Measurements from ENCODE around the gene AMOTL1. TPM values are rescaled to one million over a fixed set of nuclear protein-coding genes. Genes with fewer than 3 reads are reported as not detected.

Gene AMOTL1
- total and polyA plus RNA-seq, 4 donors = 7.4 to 68.5 (median 27.3) TPM

- ATAC-seq (ENCODE audit: insufficient read depth, low FRiP score) (no peak), DNase-seq (no peak)
- no peak overlapping the region for H3K9ac ChIP-seq (ENCODE audit: insufficient read depth in 1 of 2, low read length in 2 of 2)
- H3K27me3 ChIP-seq (ENCODE audit: control insufficient read depth in 3 of 3, insufficient read depth in 3 of 3, low read length in 2 of 3) = no peaks in the 10 kb centered on the region
- no peaks in the 10 kb centered on the region for H3K9me3 ChIP-seq (ENCODE audit: control insufficient read depth in 4 of 4, insufficient read depth in 3 of 4, low read length in 3 of 4)
- no peak overlapping the region for H3K4me3 ChIP-seq
- H3K36me3 ChIP-seq (ENCODE audit: control insufficient read depth in 4 of 4, insufficient read depth in 4 of 4, low read length in 4 of 4) = peaks cover 0 to 29% (median 23%) of the 10 kb centered on the region in 4 donors
- H3K27ac ChIP-seq (ENCODE audit: low read depth in 1 of 2, low read length in 1 of 2) = no peak overlapping the region
- H3K4me1 ChIP-seq (ENCODE audit: control insufficient read depth in 5 of 5, insufficient read depth in 5 of 5, low read length in 5 of 5) = peaks cover 0 to 7% (median 0%) of the 10 kb centered on the region in 5 donors
- TF ChIP-seq CTCF (IDR thresholded peaks at IDR 0.05; ENCODE audit: control extremely low read depth, extremely low read depth) = no peak
- WGBS, 2 donors = 83 to 87% methylated on average over 5 of the region's 5 CpGs
These were observed 34.3 kb downstream of the AMOTL1 start for GRCh38 chr11:94802501-94802900.

GRCh38 chr11:94803491-94803890, 35.3 kb downstream of the AMOTL1 start:
- Histone ChIP-seq H3K9ac (ENCODE audit: insufficient read depth in 1 of 2, low read length in 2 of 2) (no peak overlapping the region), H3K27me3 (ENCODE audit: control insufficient read depth in 3 of 3, insufficient read depth in 3 of 3, low read length in 2 of 3) (no peaks in the 10 kb centered on the region), H3K4me3 (no peak overlapping the region), H3K36me3 (ENCODE audit: control insufficient read depth in 4 of 4, insufficient read depth in 4 of 4, low read length in 4 of 4) (peaks cover 0 to 27% (median 24%) of the 10 kb centered on the region in 4 donors), H3K27ac (ENCODE audit: low read depth in 1 of 2, low read length in 1 of 2) (no peak overlapping the region), H3K9me3 (ENCODE audit: control insufficient read depth in 4 of 4, insufficient read depth in 3 of 4, low read length in 3 of 4) (no peaks in the 10 kb centered on the region), H3K4me1 (ENCODE audit: control insufficient read depth in 5 of 5, insufficient read depth in 5 of 5, low read length in 5 of 5) (peaks cover 0 to 7% (median 0%) of the 10 kb centered on the region in 5 donors)
- TF ChIP-seq CTCF (IDR thresholded peaks at IDR 0.05; ENCODE audit: control extremely low read depth, extremely low read depth) = no peak
- no peak for ATAC-seq (ENCODE audit: insufficient read depth, low FRiP score)
- DNase-seq = no peak

GRCh38 chr11:94804874-94805273, 36.7 kb downstream of the AMOTL1 start:
- H3K9me3 ChIP-seq (ENCODE audit: control insufficient read depth in 4 of 4, insufficient read depth in 3 of 4, low read length in 3 of 4) = no peaks in the 10 kb centered on the region
- H3K27ac ChIP-seq (ENCODE audit: low read depth in 1 of 2, low read length in 1 of 2) = no peak overlapping the region
- no peak overlapping the region for H3K9ac ChIP-seq (ENCODE audit: insufficient read depth in 1 of 2, low read length in 2 of 2)
- no peak overlapping the region for H3K4me3 ChIP-seq
- H3K4me1 ChIP-seq (ENCODE audit: control insufficient read depth in 5 of 5, insufficient read depth in 5 of 5, low read length in 5 of 5) = peaks cover 0 to 7% (median 3%) of the 10 kb centered on the region in 5 donors
- no peak for TF ChIP-seq CTCF (IDR thresholded peaks at IDR 0.05; ENCODE audit: control extremely low read depth, extremely low read depth)
- WGBS, 2 donors = 76 to 78% methylated on average over 4 of the region's 4 CpGs
- DNase-seq = no peak
- no peak for ATAC-seq (ENCODE audit: insufficient read depth, low FRiP score)
- H3K27me3 ChIP-seq (ENCODE audit: control insufficient read depth in 3 of 3, insufficient read depth in 3 of 3, low read length in 2 of 3) = no peaks in the 10 kb centered on the region
- peaks cover 0 to 30% (median 21%) of the 10 kb centered on the region in 4 donors for H3K36me3 ChIP-seq (ENCODE audit: control insufficient read depth in 4 of 4, insufficient read depth in 4 of 4, low read length in 4 of 4)

- WGBS, 2 donors = 33 to 92% methylated on average over 1 of the region's 1 CpG
- no peak for TF ChIP-seq CTCF (IDR thresholded peaks at IDR 0.05; ENCODE audit: control extremely low read depth, extremely low read depth)
- Histone ChIP-seq H3K27ac (ENCODE audit: low read depth in 1 of 2, low read length in 1 of 2) (no peak overlapping the region), H3K36me3 (ENCODE audit: control insufficient read depth in 4 of 4, insufficient read depth in 4 of 4, low read length in 4 of 4) (peaks cover 0 to 27% (median 16%) of the 10 kb centered on the region in 4 donors), H3K4me1 (ENCODE audit: control insufficient read depth in 5 of 5, insufficient read depth in 5 of 5, low read length in 5 of 5) (peaks cover 0 to 7% (median 3%) of the 10 kb centered on the region in 5 donors), H3K27me3 (ENCODE audit: control insufficient read depth in 3 of 3, insufficient read depth in 3 of 3, low read length in 2 of 3) (no peaks in the 10 kb centered on the region), H3K9ac (ENCODE audit: insufficient read depth in 1 of 2, low read length in 2 of 2) (no peak overlapping the region), H3K4me3 (no peak overlapping the region), H3K9me3 (ENCODE audit: control insufficient read depth in 4 of 4, insufficient read depth in 3 of 4, low read length in 3 of 4) (no peaks in the 10 kb centered on the region)
- ATAC-seq (ENCODE audit: insufficient read depth, low FRiP score) (no peak), DNase-seq (no peak)
These were observed 37.9 kb downstream of the AMOTL1 start for GRCh38 chr11:94806014-94806413.
